Ishikawa (cell line): ENCODE results near the gene MRO.

Experiments
- CEBPB ChIP-seq: IDR thresholded peaks from 2 replicates; pipeline ENCODE4 v1.6.1; 2012
- CREB1 ChIP-seq: IDR thresholded peaks from 2 replicates; pipeline ENCODE4 v1.6.1; 2012; ENCODE audit warnings: low read depth
- EGR1 ChIP-seq: IDR thresholded peaks from 2 replicates; pipeline ENCODE4 v1.6.1; 2012
- EP300 ChIP-seq: IDR thresholded peaks from 2 replicates; pipeline ENCODE4 v1.6.1; 2012; ENCODE audit warnings: borderline replicate concordance
- FOXM1 ChIP-seq: IDR thresholded peaks from 2 replicates; pipeline ENCODE4 v1.6.1; 2012; ENCODE audit warnings: low read depth, borderline replicate concordance
- NFIC ChIP-seq: IDR thresholded peaks from 2 replicates; pipeline ENCODE4 v1.6.1; 2012
- RAD21 ChIP-seq: IDR thresholded peaks from 2 replicates; pipeline ENCODE4 v1.6.1; 2012; ENCODE audit warnings: low read depth
- REST ChIP-seq: IDR thresholded peaks from 2 replicates; pipeline ENCODE4 v1.6.1; 2012; ENCODE audit warnings: low read depth, mild to moderate bottlenecking
- TAF1 ChIP-seq: IDR thresholded peaks from 2 replicates; pipeline ENCODE4 v1.6.1; 2012; ENCODE audit warnings: low read depth, mild to moderate bottlenecking
- TCF12 ChIP-seq: IDR thresholded peaks from 2 replicates; pipeline ENCODE4 v1.6.1; 2012; ENCODE audit warnings: low read depth
- TEAD4 ChIP-seq: IDR thresholded peaks from 2 replicates; pipeline ENCODE4 v1.6.1; 2012
- YY1 ChIP-seq: IDR thresholded peaks from 2 replicates; pipeline ENCODE4 v1.6.1; 2012; ENCODE audit warnings: low read depth
- ZBTB7A ChIP-seq: IDR thresholded peaks from 2 replicates; pipeline ENCODE4 v1.6.1; 2012; ENCODE audit warnings: low read depth
- TF ChIP-seq, protein P1 (sequence below): IDR thresholded peaks from 2 replicates; pipeline ENCODE4 v1.6.1; 2012

GRCh38 chr18:50807176-50807575, 12.6 kb downstream of the MRO start:
- TF ChIP-seq TAF1 (no peak), CEBPB (no peak), REST (no peak), CREB1 (no peak), YY1 (no peak), EP300 (no peak), EGR1 (no peak), TCF12 (no peak), RAD21 (no peak), ZBTB7A (no peak), FOXM1 (no peak), TEAD4 (no peak), NFIC (no peak)
- TF ChIP-seq, protein P1, sequence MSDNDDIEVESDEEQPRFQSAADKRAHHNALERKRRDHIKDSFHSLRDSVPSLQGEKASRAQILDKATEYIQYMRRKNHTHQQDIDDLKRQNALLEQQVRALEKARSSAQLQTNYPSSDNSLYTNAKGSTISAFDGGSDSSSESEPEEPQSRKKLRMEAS: no peak
